GM23338 (cell line): ENCODE measurements around the gene MAP4K5. TPM values are rescaled to one million over a fixed set of nuclear protein-coding genes. Genes with fewer than 3 reads are reported as not detected.

ENCODE experiments used
- ATAC-seq: fragments of 200-7000 bp; cut with Tn5 transposase; 3 replicates; pipeline ENCODE4 v1.9.1; 2020
- DNase-seq: peaks from one replicate; pipeline ENCODE4 v3.0.0-alpha.2; 2015; ENCODE audit warnings: low spot score
- H2AFZ ChIP-seq: fragments of 200-600 bp; sonication (generic); 2 replicates; pipeline ENCODE4 v1.8.0; 2016; ENCODE audit warnings: antibody characterized with exemption, mild to moderate bottlenecking, moderate library complexity
- H3F3A ChIP-seq: fragments of 200-600 bp; sonication (generic); replicated peaks from 2 replicates; pipeline ENCODE4 v1.8.0; 2017; ENCODE audit warnings: antibody characterized with exemption, mixed run types, low read depth
- H3K27ac ChIP-seq: fragments of 200-600 bp; sonication (generic); 2 replicates; pipeline ENCODE4 v1.6.1; 2016; ENCODE audit warnings: low read depth
- H3K27me3 ChIP-seq: fragments of 200-600 bp; sonication (generic); 2 replicates; pipeline ENCODE4 v1.8.0; 2016; ENCODE audit warnings: mild to moderate bottlenecking, mixed run types, moderate library complexity; ENCODE audit not compliant: insufficient read depth
- H3K36me3 ChIP-seq: fragments of 200-600 bp; sonication (generic); 2 replicates; pipeline ENCODE4 v1.8.0; 2016; ENCODE audit warnings: mild to moderate bottlenecking; ENCODE audit not compliant: insufficient read depth
- H3K4me1 ChIP-seq: fragments of 200-600 bp; sonication (generic); 2 replicates; pipeline ENCODE4 v1.8.0; 2016; ENCODE audit warnings: mild to moderate bottlenecking, moderate library complexity; ENCODE audit not compliant: insufficient read depth
- H3K4me2 ChIP-seq: fragments of 200-600 bp; sonication (generic); 2 replicates; pipeline ENCODE4 v1.7.1; 2017; ENCODE audit warnings: mixed run types
- H3K4me3 ChIP-seq: fragments of 200-600 bp; sonication (generic); 2 replicates; pipeline ENCODE4 v1.6.1; 2016; ENCODE audit warnings: mixed run types
- H3K79me2 ChIP-seq: fragments of 200-600 bp; sonication (generic); replicated peaks from 2 replicates; pipeline ENCODE4 v1.8.0; 2017; ENCODE audit warnings: mild to moderate bottlenecking; ENCODE audit not compliant: insufficient read depth
- H3K9me2 ChIP-seq: fragments of 200-600 bp; sonication (generic); 2 replicates; pipeline ENCODE4 v1.8.0; 2017; ENCODE audit not compliant: insufficient read depth
- H4K20me1 ChIP-seq: fragments of 200-600 bp; sonication (generic); replicated peaks from 2 replicates; pipeline ENCODE4 v1.8.0; 2017; ENCODE audit warnings: mild to moderate bottlenecking; ENCODE audit not compliant: insufficient read depth
- H3K27ac Mint-ChIP-seq: 2 replicates; pipeline ENCODE4 v1.8.0; 2020; ENCODE audit warnings: inconsistent platforms, mild to moderate bottlenecking, moderate library complexity, mixed read lengths
- H3K27me3 Mint-ChIP-seq: 3 replicates; pipeline ENCODE4 v1.8.0; 2022; ENCODE audit warnings: low read depth, mild to moderate bottlenecking, moderate library complexity, mixed read lengths, inconsistent platforms; ENCODE audit not compliant: insufficient read depth, poor library complexity
- H3K36me3 Mint-ChIP-seq: 3 replicates; pipeline ENCODE4 v1.8.0; 2021; ENCODE audit warnings: low read depth, mild to moderate bottlenecking, inconsistent platforms, moderate library complexity, mixed read lengths
- H3K4me1 Mint-ChIP-seq: 3 replicates; pipeline ENCODE4 v1.8.0; 2020; ENCODE audit warnings: mild to moderate bottlenecking, inconsistent platforms, mixed read lengths
- H3K4me3 Mint-ChIP-seq: 3 replicates; pipeline ENCODE4 v1.8.0; 2021; ENCODE audit warnings: moderate library complexity, mild to moderate bottlenecking, inconsistent platforms, mixed read lengths
- H3K9me3 Mint-ChIP-seq: 3 replicates; pipeline ENCODE4 v1.8.0; 2020; ENCODE audit warnings: moderate library complexity, mild to moderate bottlenecking, inconsistent platforms, mixed read lengths
- ETS1 ChIP-seq: IDR thresholded peaks from 2 replicates; pipeline ENCODE4 v1.6.1; 2016; ENCODE audit warnings: antibody characterized with exemption
- EZH2 ChIP-seq: fragments of 200-600 bp; sonication (generic); IDR thresholded peaks from one replicate; pipeline ENCODE4 v1.8.0; 2017; ENCODE audit warnings: antibody characterized with exemption, mild to moderate bottlenecking, low read depth; ENCODE audit not compliant: unreplicated experiment
- EZH2phosphoT487 ChIP-seq: fragments of 200-600 bp; sonication (generic); IDR thresholded peaks from one replicate; pipeline ENCODE4 v1.8.1; 2018; ENCODE audit warnings: antibody characterized with exemption; ENCODE audit not compliant: unreplicated experiment
- JUNB ChIP-seq: IDR thresholded peaks from one replicate; pipeline ENCODE4 v1.6.1; 2016; ENCODE audit warnings: antibody characterized with exemption; ENCODE audit not compliant: unreplicated experiment
- NANOG ChIP-seq: IDR thresholded peaks from 2 replicates; pipeline ENCODE4 v1.6.1; 2016; ENCODE audit warnings: antibody characterized with exemption, borderline replicate concordance
- POLR2AphosphoS5 ChIP-seq: IDR thresholded peaks from 2 replicates; pipeline ENCODE4 v1.6.1; 2016; ENCODE audit warnings: antibody characterized with exemption, low read depth
- REST ChIP-seq: IDR thresholded peaks from one replicate; pipeline ENCODE4 v1.6.1; 2018; ENCODE audit warnings: antibody characterized with exemption; ENCODE audit not compliant: unreplicated experiment
- STAT1 ChIP-seq: IDR thresholded peaks from one replicate; pipeline ENCODE4 v1.6.1; 2016; ENCODE audit warnings: antibody characterized with exemption; ENCODE audit not compliant: unreplicated experiment
- ZNF114 ChIP-seq: fragments of 250-450 bp; sonication (Bioruptor Pico); IDR thresholded peaks from 2 replicates; pipeline ENCODE4 v1.5.0; 2020; ENCODE audit warnings: mild to moderate bottlenecking, moderate library complexity
- ZNF331 ChIP-seq: fragments of 250-450 bp; sonication (Bioruptor Pico); IDR thresholded peaks from 2 replicates; pipeline ENCODE4 v1.5.0; 2020; ENCODE audit warnings: low read depth, mild to moderate bottlenecking, moderate library complexity
- polyA plus RNA-seq: library from polyadenylated mRNA; unstranded; fragments of >200 nt; fragmentation: Nextera tagmentation; extraction: Ambion mirVana; gene quantifications from 2 replicates; pipeline ENCODE4 v1.2.1, GENCODE V29; 2016
- total RNA-seq: library from RNA; depleted of rRNA; stranded (reverse); fragments of >200 nt; shearing (Covaris generic); gene quantifications from 2 replicates; pipeline ENCODE4 v1.2.3, GENCODE V29; 2014
- TF ChIP-seq, protein P1 (sequence below): fragments of 250-450 bp; sonication (Bioruptor Pico); IDR thresholded peaks from 2 replicates; pipeline ENCODE4 v1.5.0; 2020; ENCODE audit warnings: mild to moderate bottlenecking, moderate library complexity
- TF ChIP-seq, protein P2 (sequence below), 2 experiments: fragments of 200-600 bp in 1 of 2; sonication (generic) in 1 of 2; conservative IDR thresholded peaks; 2 replicates each; pipeline versions ENCODE4 v1.5.1 to v1.6.1; 2016 to 2017; ENCODE audit warnings: antibody characterized with exemption in 2 of 2, low read depth in 2 of 2, mild to moderate bottlenecking in 2 of 2, moderate library complexity in 1 of 2

The MAP4K5 gene
- total and polyA plus RNA-seq, 2 experiments from 2014 or later: 71.4 to 74.6 TPM

DNA sequence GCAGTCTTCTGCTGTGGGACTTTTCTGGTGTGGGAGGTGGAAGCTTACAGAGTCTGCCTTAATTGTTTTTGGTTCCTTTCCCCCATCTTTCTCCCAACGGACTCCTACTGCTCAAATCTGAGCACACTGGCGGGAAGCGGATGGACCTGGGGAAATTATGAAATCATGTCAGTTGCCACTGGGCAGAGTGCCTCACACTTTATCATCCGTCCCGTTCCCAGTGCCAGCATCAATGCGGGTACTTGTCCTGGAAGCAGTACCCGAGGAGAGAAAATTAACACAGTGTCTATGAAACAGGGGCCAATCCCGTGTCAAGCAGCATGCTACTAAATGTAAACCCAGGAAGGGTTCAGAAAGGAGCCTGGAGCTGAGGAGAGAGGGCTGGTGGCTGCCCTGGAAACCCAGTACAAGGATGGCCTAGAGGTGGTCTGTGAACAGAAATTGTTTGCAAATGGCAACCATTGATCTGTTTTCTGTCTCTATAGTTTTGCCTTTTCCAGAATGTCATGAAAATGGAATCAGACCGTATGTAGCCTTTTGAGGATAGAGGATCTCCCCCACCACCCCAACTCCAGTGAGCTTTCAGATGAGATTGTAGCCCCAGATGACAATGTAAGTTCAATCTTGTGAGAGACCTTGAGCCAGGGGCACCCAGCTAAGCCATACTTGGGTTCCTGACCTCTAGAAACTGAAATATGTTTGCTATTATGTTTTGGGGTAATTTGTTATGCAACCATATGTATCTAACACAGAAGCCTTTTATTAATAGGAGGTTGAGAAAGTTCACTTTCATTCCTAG lies 134.8 kb downstream of the MAP4K5 start:
- ATAC-seq (peak; percentile 3; the same call in 1 of the 3 replicates), DNase-seq (peak; percentile 21)
- Histone ChIP-seq H3K9me2 (no peaks in the 10 kb centered on the region), H3K4me3 (peak overlapping the region; percentile 57), H3F3A (peaks cover 13% of the 10 kb centered on the region; the same call in 1 of the 2 replicates), H3K79me2 (no peaks in the 10 kb centered on the region), H3K36me3 (no peaks in the 10 kb centered on the region), H3K4me1 (peaks cover 18% of the 10 kb centered on the region), H3K4me2 (peak overlapping the region; percentile 82), H3K27ac (no peak overlapping the region), H4K20me1 (no peaks in the 10 kb centered on the region), H2AFZ (peak overlapping the region; percentile 88), H3K27me3 (peaks cover 36% of the 10 kb centered on the region)
- Mint-ChIP-seq H3K4me3 (peak overlapping the region; percentile 71), H3K4me1 (peaks cover 19% of the 10 kb centered on the region), H3K27me3 (peaks cover 22% of the 10 kb centered on the region), H3K36me3 (peaks cover 2% of the 10 kb centered on the region; the same call in 1 of the 3 replicates), H3K9me3 (no peaks in the 10 kb centered on the region), H3K27ac (0 out of 2 replicates have a peak overlapping the region, but pooled peaks have one; percentile 16)
- TF ChIP-seq, protein P1, sequence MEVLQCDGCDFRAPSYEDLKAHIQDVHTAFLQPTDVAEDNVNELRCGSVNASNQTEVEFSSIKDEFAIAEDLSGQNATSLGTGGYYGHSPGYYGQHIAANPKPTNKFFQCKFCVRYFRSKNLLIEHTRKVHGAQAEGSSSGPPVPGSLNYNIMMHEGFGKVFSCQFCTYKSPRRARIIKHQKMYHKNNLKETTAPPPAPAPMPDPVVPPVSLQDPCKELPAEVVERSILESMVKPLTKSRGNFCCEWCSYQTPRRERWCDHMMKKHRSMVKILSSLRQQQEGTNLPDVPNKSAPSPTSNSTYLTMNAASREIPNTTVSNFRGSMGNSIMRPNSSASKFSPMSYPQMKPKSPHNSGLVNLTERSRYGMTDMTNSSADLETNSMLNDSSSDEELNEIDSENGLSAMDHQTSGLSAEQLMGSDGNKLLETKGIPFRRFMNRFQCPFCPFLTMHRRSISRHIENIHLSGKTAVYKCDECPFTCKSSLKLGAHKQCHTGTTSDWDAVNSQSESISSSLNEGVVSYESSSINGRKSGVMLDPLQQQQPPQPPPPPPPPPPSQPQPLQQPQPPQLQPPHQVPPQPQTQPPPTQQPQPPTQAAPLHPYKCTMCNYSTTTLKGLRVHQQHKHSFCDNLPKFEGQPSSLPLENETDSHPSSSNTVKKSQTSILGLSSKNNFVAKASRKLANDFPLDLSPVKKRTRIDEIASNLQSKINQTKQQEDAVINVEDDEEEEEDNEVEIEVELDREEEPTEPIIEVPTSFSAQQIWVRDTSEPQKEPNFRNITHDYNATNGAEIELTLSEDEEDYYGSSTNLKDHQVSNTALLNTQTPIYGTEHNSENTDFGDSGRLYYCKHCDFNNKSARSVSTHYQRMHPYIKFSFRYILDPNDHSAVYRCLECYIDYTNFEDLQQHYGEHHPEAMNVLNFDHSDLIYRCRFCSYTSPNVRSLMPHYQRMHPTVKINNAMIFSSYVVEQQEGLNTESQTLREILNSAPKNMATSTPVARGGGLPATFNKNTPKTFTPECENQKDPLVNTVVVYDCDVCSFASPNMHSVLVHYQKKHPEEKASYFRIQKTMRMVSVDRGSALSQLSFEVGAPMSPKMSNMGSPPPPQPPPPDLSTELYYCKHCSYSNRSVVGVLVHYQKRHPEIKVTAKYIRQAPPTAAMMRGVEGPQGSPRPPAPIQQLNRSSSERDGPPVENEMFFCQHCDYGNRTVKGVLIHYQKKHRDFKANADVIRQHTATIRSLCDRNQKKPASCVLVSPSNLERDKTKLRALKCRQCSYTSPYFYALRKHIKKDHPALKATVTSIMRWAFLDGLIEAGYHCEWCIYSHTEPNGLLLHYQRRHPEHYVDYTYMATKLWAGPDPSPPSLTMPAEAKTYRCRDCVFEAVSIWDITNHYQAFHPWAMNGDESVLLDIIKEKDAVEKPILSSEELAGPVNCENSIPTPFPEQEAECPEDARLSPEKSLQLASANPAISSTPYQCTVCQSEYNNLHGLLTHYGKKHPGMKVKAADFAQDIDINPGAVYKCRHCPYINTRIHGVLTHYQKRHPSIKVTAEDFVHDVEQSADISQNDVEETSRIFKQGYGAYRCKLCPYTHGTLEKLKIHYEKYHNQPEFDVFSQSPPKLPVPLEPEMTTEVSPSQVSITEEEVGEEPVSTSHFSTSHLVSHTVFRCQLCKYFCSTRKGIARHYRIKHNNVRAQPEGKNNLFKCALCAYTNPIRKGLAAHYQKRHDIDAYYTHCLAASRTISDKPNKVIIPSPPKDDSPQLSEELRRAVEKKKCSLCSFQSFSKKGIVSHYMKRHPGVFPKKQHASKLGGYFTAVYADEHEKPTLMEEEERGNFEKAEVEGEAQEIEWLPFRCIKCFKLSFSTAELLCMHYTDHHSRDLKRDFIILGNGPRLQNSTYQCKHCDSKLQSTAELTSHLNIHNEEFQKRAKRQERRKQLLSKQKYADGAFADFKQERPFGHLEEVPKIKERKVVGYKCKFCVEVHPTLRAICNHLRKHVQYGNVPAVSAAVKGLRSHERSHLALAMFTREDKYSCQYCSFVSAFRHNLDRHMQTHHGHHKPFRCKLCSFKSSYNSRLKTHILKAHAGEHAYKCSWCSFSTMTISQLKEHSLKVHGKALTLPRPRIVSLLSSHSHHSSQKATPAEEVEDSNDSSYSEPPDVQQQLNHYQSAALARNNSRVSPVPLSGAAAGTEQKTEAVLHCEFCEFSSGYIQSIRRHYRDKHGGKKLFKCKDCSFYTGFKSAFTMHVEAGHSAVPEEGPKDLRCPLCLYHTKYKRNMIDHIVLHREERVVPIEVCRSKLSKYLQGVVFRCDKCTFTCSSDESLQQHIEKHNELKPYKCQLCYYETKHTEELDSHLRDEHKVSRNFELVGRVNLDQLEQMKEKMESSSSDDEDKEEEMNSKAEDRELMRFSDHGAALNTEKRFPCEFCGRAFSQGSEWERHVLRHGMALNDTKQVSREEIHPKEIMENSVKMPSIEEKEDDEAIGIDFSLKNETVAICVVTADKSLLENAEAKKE (CRISPR knock-in tag): no peak
- TF ChIP-seq STAT1 (no peak), ZNF331 (CRISPR knock-in tag) (no peak), EZH2 (no peak), EZH2phosphoT487 (no peak), REST (no peak), JUNB (no peak), POLR2AphosphoS5 (no peak), ZNF114 (no peak), ETS1 (no peak), NANOG (no peak)
- TF ChIP-seq, protein P2, sequence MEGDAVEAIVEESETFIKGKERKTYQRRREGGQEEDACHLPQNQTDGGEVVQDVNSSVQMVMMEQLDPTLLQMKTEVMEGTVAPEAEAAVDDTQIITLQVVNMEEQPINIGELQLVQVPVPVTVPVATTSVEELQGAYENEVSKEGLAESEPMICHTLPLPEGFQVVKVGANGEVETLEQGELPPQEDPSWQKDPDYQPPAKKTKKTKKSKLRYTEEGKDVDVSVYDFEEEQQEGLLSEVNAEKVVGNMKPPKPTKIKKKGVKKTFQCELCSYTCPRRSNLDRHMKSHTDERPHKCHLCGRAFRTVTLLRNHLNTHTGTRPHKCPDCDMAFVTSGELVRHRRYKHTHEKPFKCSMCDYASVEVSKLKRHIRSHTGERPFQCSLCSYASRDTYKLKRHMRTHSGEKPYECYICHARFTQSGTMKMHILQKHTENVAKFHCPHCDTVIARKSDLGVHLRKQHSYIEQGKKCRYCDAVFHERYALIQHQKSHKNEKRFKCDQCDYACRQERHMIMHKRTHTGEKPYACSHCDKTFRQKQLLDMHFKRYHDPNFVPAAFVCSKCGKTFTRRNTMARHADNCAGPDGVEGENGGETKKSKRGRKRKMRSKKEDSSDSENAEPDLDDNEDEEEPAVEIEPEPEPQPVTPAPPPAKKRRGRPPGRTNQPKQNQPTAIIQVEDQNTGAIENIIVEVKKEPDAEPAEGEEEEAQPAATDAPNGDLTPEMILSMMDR (conservative IDR thresholded peaks at IDR 0.05; ENCODE audit: low read depth in 2 of 2): no peak
